Effector memory CD4-positive, alpha-beta T cell (primary cell): ENCODE measurements around the gene KRTAP13-2.

Experiments
- DNase-seq, 3 donors: peaks; one replicate each; pipeline ENCODE4 v3.0.0-alpha.2; 2020
- H3K27ac ChIP-seq: 2 replicates; pipeline ENCODE4 v1.7.0; 2013; ENCODE audit warnings: mild to moderate bottlenecking, low read length, moderate library complexity; ENCODE audit not compliant: insufficient read depth, poor library complexity, severe bottlenecking
- H3K27me3 ChIP-seq: replicated peaks from 2 replicates; pipeline ENCODE4 v1.7.0; 2013; ENCODE audit warnings: mild to moderate bottlenecking, low read length; ENCODE audit not compliant: insufficient read depth, control insufficient read depth, poor library complexity, severe bottlenecking
- H3K36me3 ChIP-seq: 2 replicates; pipeline ENCODE4 v1.7.0; 2013; ENCODE audit warnings: mild to moderate bottlenecking, low read length, moderate library complexity; ENCODE audit not compliant: control insufficient read depth, insufficient read depth
- H3K4me1 ChIP-seq: 2 replicates; pipeline ENCODE4 v1.7.0; 2013; ENCODE audit warnings: low read length, mild to moderate bottlenecking; ENCODE audit not compliant: control insufficient read depth, insufficient read depth, poor library complexity, severe bottlenecking
- H3K4me3 ChIP-seq: 2 replicates; pipeline ENCODE4 v1.7.0; 2013; ENCODE audit warnings: low read length, low read depth, mild to moderate bottlenecking; ENCODE audit not compliant: insufficient read depth, poor library complexity, severe bottlenecking
- H3K9me3 ChIP-seq: 2 replicates; pipeline ENCODE4 v1.7.0; 2013; ENCODE audit warnings: mild to moderate bottlenecking, low read length, moderate library complexity; ENCODE audit not compliant: control insufficient read depth

KRTAP13-2 gene

DNA sequence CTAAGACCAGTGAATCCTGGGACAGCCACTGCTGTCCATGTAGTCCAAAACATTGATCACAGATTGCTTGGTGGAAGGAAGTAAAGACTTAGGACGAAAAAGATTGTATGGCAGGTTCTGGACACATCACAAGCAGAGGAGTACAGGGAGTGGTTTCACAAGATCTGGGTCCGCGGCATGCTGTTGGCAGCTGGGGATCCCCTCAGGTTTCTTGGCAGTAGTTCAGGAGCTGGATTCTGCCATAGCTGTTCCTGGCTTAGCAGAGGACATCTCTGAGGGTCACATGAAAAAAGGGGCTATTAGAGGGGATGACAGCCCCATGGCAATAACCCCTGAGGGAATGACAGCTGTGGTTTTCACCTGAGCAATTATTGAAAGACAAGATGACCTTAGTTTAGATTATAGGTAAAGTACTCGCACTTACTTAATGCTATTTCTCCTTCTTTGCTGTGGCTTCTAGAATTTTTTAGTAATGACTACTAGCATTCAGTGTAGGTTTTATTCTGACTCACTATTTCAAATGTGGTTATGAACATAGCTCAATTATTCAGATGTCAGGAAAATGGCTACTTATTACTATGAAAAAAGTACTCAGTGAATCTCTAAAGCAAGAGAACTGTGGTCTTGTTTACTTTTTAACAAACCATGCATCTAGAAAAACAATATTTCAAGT, 42.7 kb downstream of the KRTAP13-2 start:
- H3K27ac ChIP-seq = no peak overlapping the region
- H3K4me1 ChIP-seq = no peaks in the 10 kb centered on the region
- H3K36me3 ChIP-seq = no peaks in the 10 kb centered on the region
- no peaks in the 10 kb centered on the region for H3K9me3 ChIP-seq
- no peaks in the 10 kb centered on the region for H3K27me3 ChIP-seq
- no peak overlapping the region for H3K4me3 ChIP-seq
- no peak for DNase-seq

DNA sequence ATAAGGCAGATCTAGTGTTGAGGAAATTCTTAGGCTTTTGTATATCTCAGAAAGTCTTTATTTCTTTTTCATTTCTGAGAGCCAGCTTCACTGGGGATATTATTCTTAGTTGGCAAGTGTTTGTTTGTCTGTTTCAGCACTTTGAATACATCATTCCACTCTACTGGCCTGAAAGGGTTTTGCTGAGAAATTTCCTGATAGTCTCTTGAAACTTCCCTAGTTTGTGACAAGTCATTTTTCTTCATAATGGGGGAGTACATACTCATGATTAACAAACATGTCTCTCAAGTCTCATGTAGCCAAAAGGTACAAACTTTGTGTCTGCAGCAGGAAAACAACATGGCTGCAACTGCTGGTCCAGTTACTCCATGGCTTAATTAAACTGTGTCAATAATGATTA, 45.7 kb downstream of the KRTAP13-2 start:
- no peak overlapping the region for H3K4me3 ChIP-seq
- H3K9me3 ChIP-seq = no peaks in the 10 kb centered on the region
- H3K4me1 ChIP-seq = no peaks in the 10 kb centered on the region
- H3K27ac ChIP-seq = no peak overlapping the region
- H3K36me3 ChIP-seq = no peaks in the 10 kb centered on the region
- no peak for DNase-seq
- no peaks in the 10 kb centered on the region for H3K27me3 ChIP-seq
